ENCODE results near the gene N4BP2.

Gene N4BP2

GRCh38 chr4:40201898-40202297 is 145.2 kb downstream of the N4BP2 start:
- POLR2A ChIA-PET = interaction anchor here (0.6 kb wide), 1 partner anchor 56 kb away, joined by 3 read pairs; no protein-coding TSS in a partner anchor
- WGBS (ENCODE audit: insufficient coverage) = 100% methylated on average over 2 of the region's 4 CpGs

GRCh38 chr4:40202474-40202873 is 145.8 kb downstream of the N4BP2 start:
- ChIA-PET POLR2A (interaction anchor here (1.0 kb wide), 1 partner anchor 45 kb away, joined by 4 read pairs; no protein-coding TSS in a partner anchor), CTCF (interaction anchor here (0.9 kb wide), 1 partner anchor 14 kb away, joined by 3 read pairs; no protein-coding TSS in a partner anchor)
- peaks cover 0 to 2% (median 0%) of the 10 kb centered on the region in 4 experiments for H3K36me3 ChIP-seq (ENCODE audit: control insufficient read depth in 4 of 4, insufficient read depth in 4 of 4, low read length in 3 of 4)
- WGBS (ENCODE audit: insufficient coverage) = 100% methylated on average over 3 of the region's 3 CpGs
- H3K27ac ChIP-seq (ENCODE audit: insufficient read depth in 1 of 2, low read depth in 1 of 2, low read length in 2 of 2, poor library complexity in 1 of 2, severe bottlenecking in 2 of 2) = peak overlapping the region in 1 of 2 experiments; percentile 59
- H3K27me3 ChIP-seq (replicated peaks in 2 of 5; ENCODE audit: control insufficient read depth in 4 of 5, insufficient read depth in 5 of 5, low read length in 4 of 5) = no peaks in the 10 kb centered on the region
- DNase-seq = no peak
- H3K9me3 ChIP-seq (ENCODE audit: control extremely low read depth in 1 of 5, control insufficient read depth in 4 of 5, insufficient read depth in 2 of 5, low read depth in 1 of 5, low read length in 4 of 5) = no peaks in the 10 kb centered on the region
- H3K4me1 ChIP-seq (ENCODE audit: control extremely low read depth in 1 of 4, control insufficient read depth in 4 of 4, insufficient read depth in 4 of 4, low read length in 3 of 4) = peaks cover 70 to 95% (median 79%) of the 10 kb centered on the region in 4 experiments
- H3K4me3 ChIP-seq (ENCODE audit: control insufficient read depth in 1 of 7, extremely low read depth in 1 of 7, insufficient read depth in 4 of 7, low read depth in 2 of 7, low read length in 6 of 7) = peak overlapping the region in 3 of 7 experiments; percentile 15 to 43 (median 29)

More at GRCh38 chr4:40201898-40202297, 145.2 kb downstream of the N4BP2 start:
- CTCF ChIA-PET = no interaction called here
- Histone ChIP-seq H3K4me1 (ENCODE audit: control extremely low read depth in 1 of 4, control insufficient read depth in 4 of 4, insufficient read depth in 4 of 4, low read length in 3 of 4) (peaks cover 70 to 89% (median 77%) of the 10 kb centered on the region in 4 experiments), H3K27me3 (replicated peaks in 2 of 5; ENCODE audit: control insufficient read depth in 4 of 5, insufficient read depth in 5 of 5, low read length in 4 of 5) (no peaks in the 10 kb centered on the region), H3K9me3 (ENCODE audit: control extremely low read depth in 1 of 5, control insufficient read depth in 4 of 5, insufficient read depth in 2 of 5, low read depth in 1 of 5, low read length in 4 of 5) (no peaks in the 10 kb centered on the region), H3K27ac (ENCODE audit: insufficient read depth in 1 of 2, low read depth in 1 of 2, low read length in 2 of 2, poor library complexity in 1 of 2, severe bottlenecking in 2 of 2) (peak overlapping the region in 1 of 2 experiments; percentile 95), H3K36me3 (ENCODE audit: control insufficient read depth in 4 of 4, insufficient read depth in 4 of 4, low read length in 3 of 4) (peaks cover 0 to 2% (median 0%) of the 10 kb centered on the region in 4 experiments), H3K4me3 (ENCODE audit: control insufficient read depth in 1 of 7, extremely low read depth in 1 of 7, insufficient read depth in 4 of 7, low read depth in 2 of 7, low read length in 6 of 7) (no peak overlapping the region)
- no peak for DNase-seq

- peak overlapping the region; percentile 54 to 78 for H3K27ac ChIP-seq (ENCODE audit: insufficient read depth in 1 of 2, low read depth in 1 of 2, low read length in 2 of 2, poor library complexity in 1 of 2, severe bottlenecking in 2 of 2)
- H3K4me1 ChIP-seq (ENCODE audit: control extremely low read depth in 1 of 4, control insufficient read depth in 4 of 4, insufficient read depth in 4 of 4, low read length in 3 of 4) = peaks cover 59 to 86% (median 74%) of the 10 kb centered on the region in 4 experiments
- WGBS (ENCODE audit: insufficient coverage) = 97% methylated on average over 7 of the region's 9 CpGs
- no peaks in the 10 kb centered on the region for H3K9me3 ChIP-seq (ENCODE audit: control extremely low read depth in 1 of 5, control insufficient read depth in 4 of 5, insufficient read depth in 2 of 5, low read depth in 1 of 5, low read length in 4 of 5)
- no peaks in the 10 kb centered on the region for H3K27me3 ChIP-seq (replicated peaks in 2 of 5; ENCODE audit: control insufficient read depth in 4 of 5, insufficient read depth in 5 of 5, low read length in 4 of 5)
- CTCF ChIA-PET = interaction anchor here (0.7 to 2.4 kb wide), 8 partner anchors 10 to 117 kb away, joined by 3 to 8 read pairs (median 3); no protein-coding TSS in a partner anchor
- no peak for DNase-seq
- peak overlapping the region in 2 of 7 experiments; percentile 25 to 44 for H3K4me3 ChIP-seq (ENCODE audit: control insufficient read depth in 1 of 7, extremely low read depth in 1 of 7, insufficient read depth in 4 of 7, low read depth in 2 of 7, low read length in 6 of 7)
- POLR2A ChIA-PET = interaction anchor here (1.3 to 1.7 kb wide), 4 partner anchors 13 to 107 kb away, joined by 4 to 8 read pairs (median 5); no protein-coding TSS in a partner anchor
- peaks cover 0 to 6% (median 2%) of the 10 kb centered on the region in 4 experiments for H3K36me3 ChIP-seq (ENCODE audit: control insufficient read depth in 4 of 4, insufficient read depth in 4 of 4, low read length in 3 of 4)
Measured at GRCh38 chr4:40204507-40205258, 148.0 kb downstream of the N4BP2 start.

GRCh38 chr4:40205259-40206198 is 148.9 kb downstream of the N4BP2 start:
- Histone ChIP-seq H3K4me1 (ENCODE audit: control extremely low read depth in 1 of 4, control insufficient read depth in 4 of 4, insufficient read depth in 4 of 4, low read length in 3 of 4) (peaks cover 52 to 80% (median 67%) of the 10 kb centered on the region in 4 experiments), H3K9me3 (ENCODE audit: control extremely low read depth in 1 of 5, control insufficient read depth in 4 of 5, insufficient read depth in 2 of 5, low read depth in 1 of 5, low read length in 4 of 5) (no peaks in the 10 kb centered on the region), H3K36me3 (ENCODE audit: control insufficient read depth in 4 of 4, insufficient read depth in 4 of 4, low read length in 3 of 4) (peaks cover 3 to 11% (median 4%) of the 10 kb centered on the region in 4 experiments), H3K27me3 (replicated peaks in 2 of 5; ENCODE audit: control insufficient read depth in 4 of 5, insufficient read depth in 5 of 5, low read length in 4 of 5) (no peaks in the 10 kb centered on the region), H3K27ac (ENCODE audit: insufficient read depth in 1 of 2, low read depth in 1 of 2, low read length in 2 of 2, poor library complexity in 1 of 2, severe bottlenecking in 2 of 2) (peak overlapping the region; percentile 54 to 78), H3K4me3 (ENCODE audit: control insufficient read depth in 1 of 7, extremely low read depth in 1 of 7, insufficient read depth in 4 of 7, low read depth in 2 of 7, low read length in 6 of 7) (peak overlapping the region in 5 of 7 experiments; percentile 2 to 58 (median 14))
- WGBS (ENCODE audit: insufficient coverage) = 0% methylated on average over 3 of the region's 6 CpGs
- ChIA-PET CTCF (interaction anchor here (0.7 to 2.4 kb wide), 9 partner anchors 11 to 358 kb away, joined by 3 to 8 read pairs (median 3); no protein-coding TSS in a partner anchor), POLR2A (interaction anchor here (0.6 to 1.7 kb wide), 5 partner anchors 11 to 106 kb away, joined by 3 to 8 read pairs (median 5); no protein-coding TSS in a partner anchor)
- DNase-seq = peak; percentile 58 to 88 (median 79)

- no peak for DNase-seq
Measured at GRCh38 chr4:40206426-40206825, 149.8 kb downstream of the N4BP2 start.

More at GRCh38 chr4:40206426-40206825, 149.8 kb downstream of the N4BP2 start:
- POLR2A ChIA-PET = no interaction called here
- Histone ChIP-seq H3K9me3 (ENCODE audit: control extremely low read depth in 1 of 5, control insufficient read depth in 4 of 5, insufficient read depth in 2 of 5, low read depth in 1 of 5, low read length in 4 of 5) (no peaks in the 10 kb centered on the region), H3K4me1 (ENCODE audit: control extremely low read depth in 1 of 4, control insufficient read depth in 4 of 4, insufficient read depth in 4 of 4, low read length in 3 of 4) (peaks cover 43 to 72% (median 58%) of the 10 kb centered on the region in 4 experiments), H3K36me3 (ENCODE audit: control insufficient read depth in 4 of 4, insufficient read depth in 4 of 4, low read length in 3 of 4) (peaks cover 4 to 11% (median 5%) of the 10 kb centered on the region in 4 experiments), H3K27me3 (replicated peaks in 2 of 5; ENCODE audit: control insufficient read depth in 4 of 5, insufficient read depth in 5 of 5, low read length in 4 of 5) (no peaks in the 10 kb centered on the region), H3K27ac (ENCODE audit: insufficient read depth in 1 of 2, low read depth in 1 of 2, low read length in 2 of 2, poor library complexity in 1 of 2, severe bottlenecking in 2 of 2) (peak overlapping the region; percentile 54 to 78), H3K4me3 (ENCODE audit: control insufficient read depth in 1 of 7, extremely low read depth in 1 of 7, insufficient read depth in 4 of 7, low read depth in 2 of 7, low read length in 6 of 7) (peak overlapping the region in 3 of 7 experiments; percentile 14 to 58 (median 48))
- CTCF ChIA-PET = interaction anchor here (0.7 to 2.4 kb wide), 4 partner anchors 11 to 357 kb away, joined by 3 to 8 read pairs (median 4); no protein-coding TSS in a partner anchor
- WGBS (ENCODE audit: insufficient coverage) = no CpG with 5 or more reads among the region's 2 CpGs
